Erythroblast (primary cell): ENCODE measurements around the gene ADGRD1.

ENCODE experiments used
- GATA1 ChIP-seq: IDR thresholded peaks from 2 replicates; pipeline ENCODE4 v1.6.1; 2011; ENCODE audit warnings: low read depth, mild to moderate bottlenecking, control low read depth, low read length, moderate library complexity
- POLR2A ChIP-seq: IDR thresholded peaks from 2 replicates; pipeline ENCODE4 v1.6.1; 2011; ENCODE audit warnings: mild to moderate bottlenecking, low read length

DNA sequence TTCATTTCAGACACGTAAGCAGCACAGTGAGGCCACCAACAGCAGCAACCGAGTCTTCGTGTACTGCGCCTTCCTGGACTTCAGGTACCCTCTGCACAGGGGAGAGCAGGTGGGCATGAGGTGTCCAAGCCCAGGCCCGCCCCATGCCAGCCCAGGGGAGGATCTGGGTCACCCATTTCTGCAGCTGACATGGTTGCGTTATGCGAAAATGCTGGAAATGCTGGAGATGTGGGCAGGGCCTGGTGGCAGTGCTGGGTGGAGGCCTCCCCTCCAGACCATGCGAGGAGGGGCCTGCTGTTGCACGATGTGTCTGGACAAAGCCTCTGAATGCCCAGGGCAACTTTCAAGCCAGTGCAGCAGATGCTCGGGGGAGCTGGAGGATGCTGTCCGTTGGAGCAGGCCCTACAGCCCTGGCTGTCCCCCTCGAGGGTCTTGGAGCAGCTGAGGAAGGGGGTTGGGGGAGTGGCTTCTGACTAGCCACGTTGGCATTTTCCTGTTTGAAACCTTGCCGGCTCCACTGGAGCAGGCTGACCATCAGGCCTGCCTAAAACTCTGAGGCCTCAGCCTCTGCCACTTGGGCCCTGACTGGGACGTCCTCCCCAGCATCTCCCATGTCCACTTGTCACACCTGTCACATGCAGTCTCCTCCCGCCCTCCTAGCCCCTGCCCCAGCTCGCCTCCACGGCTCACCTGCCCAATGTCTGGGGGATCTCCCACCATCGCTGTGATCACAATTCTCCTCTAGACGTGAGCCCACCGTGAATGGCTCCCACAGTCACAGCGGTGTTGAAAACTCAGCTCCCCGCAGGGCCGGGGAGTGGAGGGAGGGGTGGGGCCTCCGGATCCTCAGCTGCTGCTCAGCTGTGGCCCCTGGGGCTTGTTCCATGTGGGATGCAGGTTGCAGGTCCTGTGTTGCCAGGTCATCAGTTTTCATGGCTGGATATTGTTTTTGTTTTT is 123.4 kb downstream of the ADGRD1 start:
- TF ChIP-seq POLR2A = no peak
- no peak for TF ChIP-seq GATA1
